ENCODE data around the gene SCIN. TPM values are rescaled to one million over a fixed set of nuclear protein-coding genes. Genes with fewer than 3 reads are reported as not detected.

The SCIN gene
- total RNA-seq, 1 experiment from 2014 or later = 0.37 TPM

DNA sequence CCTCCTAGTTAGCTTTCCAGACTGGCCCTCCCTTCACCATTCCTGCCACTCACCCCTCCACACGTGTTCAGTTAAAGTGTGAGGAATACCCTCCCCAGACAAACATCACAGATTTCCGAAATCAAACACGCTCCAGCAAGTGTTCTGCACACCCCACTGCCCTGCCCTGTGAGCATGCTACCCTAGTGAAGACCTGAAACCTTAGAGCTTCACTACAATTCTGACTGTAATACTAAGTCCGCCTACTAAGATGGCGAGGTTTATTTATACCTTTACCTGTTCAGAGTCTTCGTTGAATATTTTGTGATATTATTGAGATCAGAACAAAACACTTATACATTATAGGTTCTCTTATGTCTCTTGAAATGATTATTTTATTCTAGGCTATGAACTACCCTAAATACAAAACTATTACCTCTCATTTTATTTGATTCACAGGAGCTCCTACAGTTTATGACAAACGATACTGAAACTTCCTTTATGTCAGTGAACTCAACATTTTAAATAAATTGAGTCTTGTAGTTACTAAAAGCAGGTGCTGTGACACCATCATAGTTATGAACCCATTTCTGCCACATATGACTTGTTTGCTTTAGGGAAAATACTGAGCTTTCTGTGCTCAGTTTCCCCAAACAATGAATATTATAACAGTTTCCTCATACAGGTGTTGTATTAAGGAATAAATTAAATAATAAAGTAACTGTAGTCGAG lies 8.6 kb downstream of the SCIN start:
- H3K27me3 ChIP-seq (replicated peaks) = 0 out of 2 replicates have a peak, but pooled peaks cover 3% of the 10 kb centered on the region
- no peaks in the 10 kb centered on the region for H3K9me3 ChIP-seq (replicated peaks)
- no peaks in the 10 kb centered on the region for H3K4me1 ChIP-seq (replicated peaks)
- H3K27ac ChIP-seq = no peak overlapping the region
- no peak for DNase-seq (ENCODE audit: low read depth in 1 of 2, low spot score in 2 of 2)
- H3K36me3 ChIP-seq = no peaks in the 10 kb centered on the region
- no peak overlapping the region for H3K4me3 ChIP-seq

GRCh38 chr7:12581897-12582296 lies 11.4 kb downstream of the SCIN start:
- no peak for DNase-seq (ENCODE audit: low read depth in 1 of 2, low spot score in 2 of 2)
- Histone ChIP-seq H3K9me3 (replicated peaks) (no peaks in the 10 kb centered on the region), H3K4me3 (no peak overlapping the region), H3K36me3 (no peaks in the 10 kb centered on the region), H3K27me3 (replicated peaks) (0 out of 2 replicates have a peak, but pooled peaks cover 7% of the 10 kb centered on the region), H3K4me1 (replicated peaks) (no peaks in the 10 kb centered on the region), H3K27ac (no peak overlapping the region)

DNA sequence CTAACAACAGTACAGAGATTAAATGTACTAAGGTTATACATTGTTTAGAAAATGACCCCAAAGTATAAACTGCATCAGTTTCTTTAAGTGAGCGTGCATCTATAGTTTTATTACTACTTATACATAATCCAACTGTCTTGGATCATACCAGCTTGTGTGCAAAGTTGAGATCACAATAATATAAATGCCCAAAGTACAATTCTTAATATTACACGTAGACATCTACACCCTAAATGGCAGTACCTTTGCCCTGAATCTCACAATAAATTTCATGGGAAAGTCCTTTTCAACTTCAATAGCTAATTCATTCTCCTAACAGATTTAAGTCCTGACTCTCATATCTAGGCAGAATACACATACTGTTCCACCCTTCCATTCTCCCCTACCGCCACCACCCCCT lies 11.8 kb downstream of the SCIN start:
- no peak for DNase-seq (ENCODE audit: low read depth in 1 of 2, low spot score in 2 of 2)
- Histone ChIP-seq H3K4me1 (replicated peaks) (no peaks in the 10 kb centered on the region), H3K27me3 (replicated peaks) (0 out of 2 replicates have a peak, but pooled peaks cover 7% of the 10 kb centered on the region), H3K36me3 (no peaks in the 10 kb centered on the region), H3K4me3 (no peak overlapping the region), H3K27ac (no peak overlapping the region), H3K9me3 (replicated peaks) (no peaks in the 10 kb centered on the region)

- no peak for DNase-seq (ENCODE audit: low read depth in 1 of 2, low spot score in 2 of 2)
Measured at GRCh38 chr7:12583176-12583575, 12.7 kb downstream of the SCIN start.

DNA sequence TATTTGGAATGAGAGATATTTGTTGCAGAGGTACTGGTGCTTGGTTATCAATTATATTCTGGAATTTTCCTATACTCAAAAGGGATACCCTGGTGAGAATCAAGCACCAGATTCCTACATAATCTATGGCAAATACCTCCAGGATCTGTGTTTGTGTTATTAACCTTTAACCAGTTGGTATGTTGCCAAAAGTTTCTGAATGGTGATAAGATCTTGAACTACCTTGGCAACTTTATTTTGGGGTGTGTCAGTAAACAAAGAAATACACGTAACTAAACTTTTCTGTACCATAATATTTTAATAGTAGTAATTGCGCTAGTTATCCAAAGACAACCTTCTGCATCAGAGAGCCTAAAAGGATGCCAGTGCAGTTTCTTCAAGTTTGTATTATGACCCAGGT lies 13.4 kb downstream of the SCIN start:
- Histone ChIP-seq H3K27me3 (replicated peaks) (0 out of 2 replicates have a peak, but pooled peaks cover 4% of the 10 kb centered on the region), H3K36me3 (no peaks in the 10 kb centered on the region), H3K9me3 (replicated peaks) (no peaks in the 10 kb centered on the region), H3K27ac (no peak overlapping the region), H3K4me3 (no peak overlapping the region), H3K4me1 (replicated peaks) (no peaks in the 10 kb centered on the region)
- no peak for DNase-seq (ENCODE audit: low read depth in 1 of 2, low spot score in 2 of 2)

More at GRCh38 chr7:12583176-12583575, 12.7 kb downstream of the SCIN start:
- no peak overlapping the region for H3K27ac ChIP-seq
- no peaks in the 10 kb centered on the region for H3K9me3 ChIP-seq (replicated peaks)
- H3K4me3 ChIP-seq = no peak overlapping the region
- H3K27me3 ChIP-seq (replicated peaks) = 0 out of 2 replicates have a peak, but pooled peaks cover 4% of the 10 kb centered on the region
- H3K36me3 ChIP-seq = no peaks in the 10 kb centered on the region
- H3K4me1 ChIP-seq (replicated peaks) = no peaks in the 10 kb centered on the region

DNA sequence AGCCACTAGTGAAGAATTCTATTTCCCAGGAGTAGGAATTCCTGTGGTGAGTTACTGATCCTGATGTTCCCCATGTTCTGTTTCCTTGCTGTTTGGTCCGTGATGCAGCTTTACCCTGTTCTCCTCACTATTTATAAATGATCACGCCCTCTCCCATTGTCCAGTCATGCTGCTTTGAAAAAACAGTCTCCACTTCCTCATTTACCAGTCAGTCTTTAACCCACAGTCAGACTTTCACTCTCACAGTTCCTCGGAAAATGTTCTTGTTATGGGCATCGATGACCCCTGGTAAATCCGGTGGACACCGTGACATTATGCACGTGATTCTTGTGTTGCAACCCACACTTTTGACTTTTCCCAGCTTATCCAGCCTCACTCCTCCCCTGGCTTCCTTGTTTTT lies 14.4 kb downstream of the SCIN start:
- Histone ChIP-seq H3K4me3 (no peak overlapping the region), H3K36me3 (no peaks in the 10 kb centered on the region), H3K27me3 (replicated peaks) (0 out of 2 replicates have a peak, but pooled peaks cover 4% of the 10 kb centered on the region), H3K4me1 (replicated peaks) (no peaks in the 10 kb centered on the region), H3K27ac (no peak overlapping the region), H3K9me3 (replicated peaks) (no peaks in the 10 kb centered on the region)
- DNase-seq (ENCODE audit: low read depth in 1 of 2, low spot score in 2 of 2) = no peak

- H3K9me3 ChIP-seq (replicated peaks) = no peaks in the 10 kb centered on the region
- DNase-seq (ENCODE audit: low read depth in 1 of 2, low spot score in 2 of 2) = no peak
- H3K27me3 ChIP-seq (replicated peaks) = 0 out of 2 replicates have a peak, but pooled peaks cover 4% of the 10 kb centered on the region
- no peaks in the 10 kb centered on the region for H3K36me3 ChIP-seq
- no peak overlapping the region for H3K27ac ChIP-seq
- no peaks in the 10 kb centered on the region for H3K4me1 ChIP-seq (replicated peaks)
- no peak overlapping the region for H3K4me3 ChIP-seq
Measured at GRCh38 chr7:12586271-12586670, 15.8 kb downstream of the SCIN start.

DNA sequence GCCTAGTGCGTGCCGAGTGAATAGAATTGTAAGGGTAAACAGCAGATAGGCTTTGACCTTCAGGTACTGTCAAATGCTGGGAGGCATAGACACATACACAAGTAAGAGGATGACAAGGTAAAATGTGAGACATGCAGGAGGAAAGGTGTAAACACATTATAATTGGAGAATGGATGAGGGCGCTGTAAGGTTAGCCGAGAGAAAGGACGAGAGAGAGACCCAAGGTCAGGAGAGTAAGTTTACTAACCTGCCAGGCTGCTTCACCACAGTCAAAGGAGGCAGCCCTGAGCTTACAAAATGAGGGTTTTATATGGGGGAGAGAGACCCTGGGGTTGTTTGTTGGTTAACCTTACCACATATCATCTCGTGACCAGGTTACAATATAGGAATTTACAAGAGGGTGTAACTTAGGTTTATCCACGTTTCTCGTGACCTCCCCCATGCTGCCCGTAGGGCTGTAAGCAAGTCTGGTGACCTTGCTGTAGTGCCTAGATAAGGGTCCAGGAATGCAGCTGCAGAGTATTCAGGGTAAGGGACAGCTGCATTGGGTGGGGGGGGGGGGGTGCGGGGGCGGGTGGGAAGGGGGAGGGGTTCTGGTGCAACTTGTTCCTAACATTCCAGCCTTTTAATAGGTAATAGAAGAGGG lies 17.9 kb downstream of the SCIN start:
- Histone ChIP-seq H3K4me3 (no peak overlapping the region), H3K9me3 (replicated peaks) (no peaks in the 10 kb centered on the region), H3K27me3 (replicated peaks) (0 out of 2 replicates have a peak, but pooled peaks cover 4% of the 10 kb centered on the region), H3K27ac (no peak overlapping the region), H3K36me3 (no peaks in the 10 kb centered on the region), H3K4me1 (replicated peaks) (no peaks in the 10 kb centered on the region)
- no peak for DNase-seq (ENCODE audit: low read depth in 1 of 2, low spot score in 2 of 2)

DNA sequence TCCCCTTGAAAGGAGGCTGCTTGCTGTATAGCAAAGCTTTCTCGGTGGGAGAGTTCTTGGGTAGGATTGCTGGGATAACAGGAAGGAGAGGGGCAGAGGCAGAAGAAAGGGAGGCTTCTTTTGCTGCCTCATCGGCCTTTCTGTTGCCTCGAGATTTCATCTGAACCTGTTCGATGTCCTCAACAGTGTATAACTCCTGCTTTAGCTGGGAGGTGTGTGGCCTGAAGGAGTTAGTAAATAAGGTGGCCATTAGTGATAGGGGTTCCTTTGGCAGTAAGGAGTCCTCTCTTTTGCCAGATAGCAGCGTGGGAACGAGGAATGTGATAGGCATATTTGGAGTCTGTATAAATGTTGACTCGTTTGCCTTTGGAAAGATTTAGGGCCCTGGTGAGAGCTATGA lies 20.0 kb downstream of the SCIN start:
- H3K9me3 ChIP-seq (replicated peaks) = no peaks in the 10 kb centered on the region
- H3K27me3 ChIP-seq (replicated peaks) = no peaks in the 10 kb centered on the region
- H3K36me3 ChIP-seq = no peaks in the 10 kb centered on the region
- no peak overlapping the region for H3K27ac ChIP-seq
- no peaks in the 10 kb centered on the region for H3K4me1 ChIP-seq (replicated peaks)
- no peak overlapping the region for H3K4me3 ChIP-seq
- no peak for DNase-seq (ENCODE audit: low read depth in 1 of 2, low spot score in 2 of 2)

DNA sequence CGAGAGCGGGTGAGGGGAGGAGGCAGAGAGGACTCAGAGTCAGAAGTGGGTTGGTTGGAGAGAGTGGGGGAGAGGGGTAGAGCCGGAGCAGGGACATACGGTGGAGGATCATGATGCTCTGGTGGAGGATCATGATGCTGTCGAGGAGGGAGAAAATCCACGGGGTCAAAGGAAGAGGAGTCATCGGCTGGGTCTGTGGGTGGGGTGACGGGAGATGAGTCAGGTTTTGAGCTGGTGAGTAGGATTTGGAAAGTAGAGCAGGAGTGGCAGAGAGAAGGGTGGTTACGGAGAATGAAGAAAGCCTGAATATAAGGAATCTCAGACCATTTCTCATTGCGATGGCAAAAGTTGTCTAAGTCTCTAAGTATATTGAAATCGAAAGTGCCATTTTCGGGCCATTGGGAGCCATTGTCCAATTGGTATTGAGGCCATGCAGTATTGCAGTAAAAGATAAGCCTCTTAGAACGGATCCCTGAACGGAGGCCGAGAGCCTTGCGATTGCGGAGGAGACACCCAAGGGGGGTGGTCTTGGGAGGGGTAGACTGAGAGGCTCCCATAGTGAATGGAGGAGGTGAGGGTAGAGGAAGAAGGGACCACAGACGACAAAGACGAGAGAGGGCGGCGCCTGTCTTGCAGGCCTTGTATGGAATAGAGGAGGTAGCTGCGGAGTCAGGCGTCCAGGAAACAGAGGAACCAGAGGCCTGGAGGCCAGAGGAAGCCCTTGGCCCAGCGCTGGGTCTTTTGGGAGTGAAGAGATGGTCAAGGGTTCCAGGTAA lies 23.8 kb downstream of the SCIN start:
- H3K27ac ChIP-seq = no peak overlapping the region
- no peak for DNase-seq (ENCODE audit: low read depth in 1 of 2, low spot score in 2 of 2)
- no peaks in the 10 kb centered on the region for H3K36me3 ChIP-seq
- no peak overlapping the region for H3K4me3 ChIP-seq
- no peaks in the 10 kb centered on the region for H3K4me1 ChIP-seq (replicated peaks)
- H3K9me3 ChIP-seq (replicated peaks) = no peaks in the 10 kb centered on the region
- H3K27me3 ChIP-seq (replicated peaks) = no peaks in the 10 kb centered on the region

GRCh38 chr7:12595148-12595547 lies 24.6 kb downstream of the SCIN start:
- no peak for DNase-seq (ENCODE audit: low read depth in 1 of 2, low spot score in 2 of 2)
- H3K4me3 ChIP-seq = no peak overlapping the region

GRCh38 chr7:12596225-12596790 lies 25.8 kb downstream of the SCIN start:
- Histone ChIP-seq H3K9me3 (replicated peaks) (no peaks in the 10 kb centered on the region), H3K4me1 (replicated peaks) (no peaks in the 10 kb centered on the region), H3K27ac (no peak overlapping the region), H3K4me3 (no peak overlapping the region), H3K27me3 (replicated peaks) (no peaks in the 10 kb centered on the region), H3K36me3 (no peaks in the 10 kb centered on the region)
- no peak for DNase-seq (ENCODE audit: low read depth in 1 of 2, low spot score in 2 of 2)

More at GRCh38 chr7:12595148-12595547, 24.6 kb downstream of the SCIN start:
- no peaks in the 10 kb centered on the region for H3K36me3 ChIP-seq
- no peak overlapping the region for H3K27ac ChIP-seq
- H3K9me3 ChIP-seq (replicated peaks) = no peaks in the 10 kb centered on the region
- H3K4me1 ChIP-seq (replicated peaks) = no peaks in the 10 kb centered on the region
- H3K27me3 ChIP-seq (replicated peaks) = no peaks in the 10 kb centered on the region

DNA sequence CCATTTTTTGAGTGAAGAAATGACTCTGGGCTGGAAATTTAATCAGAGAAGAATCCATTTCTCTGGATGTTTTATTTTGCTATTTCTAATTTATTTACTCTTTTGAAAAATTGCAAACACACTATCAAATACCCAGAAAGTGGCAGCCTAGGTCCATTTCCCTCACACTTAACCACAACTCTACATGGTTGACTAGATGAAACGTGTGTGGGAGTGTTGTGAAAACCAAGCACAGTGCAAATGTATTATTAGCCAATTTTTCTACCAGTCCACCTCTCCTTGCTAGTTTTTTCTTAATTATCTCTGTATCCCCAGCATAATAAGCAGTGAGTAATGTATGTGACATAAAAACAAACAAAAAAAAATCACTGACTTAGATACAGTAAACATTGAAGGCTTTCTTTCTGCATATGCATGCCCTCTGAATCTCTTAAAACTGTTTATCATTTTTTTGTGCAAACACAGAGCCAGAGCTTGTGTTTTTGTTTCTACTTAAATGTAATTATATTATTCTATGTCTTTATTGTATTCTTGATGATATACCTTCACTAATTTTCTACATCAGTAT lies 30.9 kb downstream of the SCIN start:
- Histone ChIP-seq H3K36me3 (no peaks in the 10 kb centered on the region), H3K4me3 (no peak overlapping the region), H3K4me1 (replicated peaks) (no peaks in the 10 kb centered on the region), H3K9me3 (replicated peaks) (no peaks in the 10 kb centered on the region), H3K27ac (no peak overlapping the region), H3K27me3 (replicated peaks) (no peaks in the 10 kb centered on the region)
- DNase-seq (ENCODE audit: low read depth in 1 of 2, low spot score in 2 of 2) = no peak

All from SJSA1 (cell line).